ENCODE results near the gene SPN. TPM values are rescaled to one million over a fixed set of nuclear protein-coding genes. Genes with fewer than 3 reads are reported as not detected.

SPN gene
- total and polyA plus RNA-seq, 3 donors from 2014 or later: 0.74 to 3.2 TPM; not detected in 1

- H3K27ac ChIP-seq: no peak overlapping the region
- H3K9me3 ChIP-seq: no peaks in the 10 kb centered on the region
- TF ChIP-seq CTCF (IDR thresholded peaks at IDR 0.05) (no peak), POLR2A (IDR thresholded peaks at IDR 0.05) (no peak)
- no peaks in the 10 kb centered on the region for H3K27me3 ChIP-seq
- whole genome bisulfite sequencing, 2 donors: 91% methylated on average over 6 of the region's 6 CpGs
- peaks cover 16% of the 10 kb centered on the region for H3K4me1 ChIP-seq
- no peak overlapping the region for H3K4me3 ChIP-seq
- DNase-seq: no peak
- no peaks in the 10 kb centered on the region for H3K36me3 ChIP-seq (ENCODE audit: low read depth, missing control alignments)
- intact Hi-C loops (cut with DNase I; ENCODE audit: low total_unique reads): no loop called here
These were observed 10.5 kb downstream of the SPN start for GRCh38 chr16:29673501-29673900.

GRCh38 chr16:29674188-29674587 is 11.1 kb downstream of the SPN start:
- 28 to 52% methylated on average over 13 of the region's 13 CpGs for WGBS, 2 donors
- H3K27ac ChIP-seq: no peak overlapping the region
- intact Hi-C loops (cut with DNase I; ENCODE audit: low total_unique reads): no loop called here
- no peaks in the 10 kb centered on the region for H3K27me3 ChIP-seq
- H3K36me3 ChIP-seq (ENCODE audit: low read depth, missing control alignments): no peaks in the 10 kb centered on the region
- TF ChIP-seq CTCF (IDR thresholded peaks at IDR 0.05) (no peak), POLR2A (IDR thresholded peaks at IDR 0.05) (no peak)
- no peak overlapping the region for H3K4me3 ChIP-seq
- peaks cover 18% of the 10 kb centered on the region for H3K4me1 ChIP-seq
- no peaks in the 10 kb centered on the region for H3K9me3 ChIP-seq
- DNase-seq: peak; percentile 94

GRCh38 chr16:29675811-29676643 is 13.0 kb downstream of the SPN start:
- no peak for DNase-seq
- Histone ChIP-seq H3K27me3 (no peaks in the 10 kb centered on the region), H3K4me3 (no peak overlapping the region), H3K36me3 (ENCODE audit: low read depth, missing control alignments) (no peaks in the 10 kb centered on the region), H3K9me3 (no peaks in the 10 kb centered on the region), H3K4me1 (peaks cover 20% of the 10 kb centered on the region), H3K27ac (no peak overlapping the region)
- intact Hi-C loops (cut with DNase I; ENCODE audit: low total_unique reads): no loop called here
- WGBS, 2 donors: 56 to 61% methylated on average over 3 of the region's 3 CpGs
- TF ChIP-seq POLR2A (IDR thresholded peaks at IDR 0.05) (no peak), CTCF (IDR thresholded peaks at IDR 0.05) (no peak)

- H3K27me3 ChIP-seq: no peaks in the 10 kb centered on the region
- no peaks in the 10 kb centered on the region for H3K36me3 ChIP-seq (ENCODE audit: low read depth, missing control alignments)
- H3K27ac ChIP-seq: no peak overlapping the region
- H3K4me1 ChIP-seq: peaks cover 20% of the 10 kb centered on the region
- TF ChIP-seq CTCF (IDR thresholded peaks at IDR 0.05): no peak
- TF ChIP-seq POLR2A (IDR thresholded peaks at IDR 0.05): no peak
- intact Hi-C loops (cut with DNase I; ENCODE audit: low total_unique reads): no loop called here
- WGBS, 2 donors: 91 to 96% methylated on average over 23 of the region's 23 CpGs
- H3K4me3 ChIP-seq: no peak overlapping the region
- H3K9me3 ChIP-seq: no peaks in the 10 kb centered on the region
- no peak for DNase-seq
These were observed 14.1 kb downstream of the SPN start for GRCh38 chr16:29676989-29677785.
